PC-3 (cell line): ENCODE data around the gene PLPP1. TPM values are rescaled to one million over a fixed set of nuclear protein-coding genes. Genes with fewer than 3 reads are reported as not detected.

Source experiments
- ATAC-seq: fragments of 200-7000 bp; cut with Tn5 transposase; 2 replicates; pipeline ENCODE4 v1.9.1; 2020; ENCODE audit warnings: mild to moderate bottlenecking, moderate library complexity
- BruUV-seq: library from RNA; stranded (reverse); fragments of 400-500 nt; replicated peaks from 2 replicates; lab custom pipeline; 2021; lab: Mats Ljungman, UMichigan
- CTCF ChIA-PET: fragments of 300-600 bp; sonication (Branson Sonifier 250); formaldehyde crosslinking; loops from one replicate; lab custom pipeline; 2022; ENCODE audit warnings: antibody characterized with exemption; lab: Charles Lee
- POLR2A ChIA-PET: fragments of 300-600 bp; sonication (Branson Sonifier 250); formaldehyde crosslinking; loops from one replicate; lab custom pipeline; 2022; ENCODE audit warnings: antibody characterized with exemption; ENCODE audit not compliant: unreplicated experiment; lab: Charles Lee
- DNase-seq: peaks from one replicate; pipeline ENCODE4 v3.0.0-alpha.2; 2015
- H2AFZ ChIP-seq: fragments of 300-600 bp; sonication (generic); 2 replicates; pipeline ENCODE4 v1.6.0; 2016; ENCODE audit warnings: antibody characterized with exemption, low read length
- H3F3A ChIP-seq: fragments of 300-600 bp; sonication (generic); one replicate; pipeline ENCODE4 v1.6.0; 2017; ENCODE audit warnings: antibody characterized with exemption, low read length, control low read depth, mild to moderate bottlenecking; ENCODE audit not compliant: unreplicated experiment
- H3K27ac ChIP-seq: fragments of 300-600 bp; sonication (generic); 2 replicates; pipeline ENCODE4 v1.5.1; 2016; ENCODE audit warnings: mild to moderate bottlenecking, low read length
- H3K27me3 ChIP-seq: fragments of 300-600 bp; sonication (generic); 2 replicates; pipeline ENCODE4 v1.6.1; 2016; ENCODE audit warnings: low read length, mixed read lengths
- H3K36me3 ChIP-seq: fragments of 300-600 bp; sonication (generic); 2 replicates; pipeline ENCODE4 v1.6.1; 2016; ENCODE audit warnings: low read depth, mixed run types, low read length, mixed read lengths
- H3K4me1 ChIP-seq: fragments of 300-600 bp; sonication (generic); 2 replicates; pipeline ENCODE4 v1.5.1; 2016; ENCODE audit warnings: low read length; ENCODE audit not compliant: insufficient read depth
- H3K4me2 ChIP-seq: fragments of 300-600 bp; sonication (generic); 2 replicates; pipeline ENCODE4 v1.6.0; 2016; ENCODE audit warnings: low read length
- H3K4me3 ChIP-seq: fragments of 300-600 bp; sonication (generic); 2 replicates; pipeline ENCODE4 v1.5.1; 2016; ENCODE audit warnings: mild to moderate bottlenecking, low read length, mixed read lengths
- H3K79me2 ChIP-seq: fragments of 300-600 bp; sonication (generic); 2 replicates; pipeline ENCODE4 v1.6.1; 2017; ENCODE audit warnings: low read length, mixed read lengths
- H3K9ac ChIP-seq: fragments of 300-600 bp; sonication (generic); 2 replicates; pipeline ENCODE4 v1.6.0; 2016; ENCODE audit warnings: mild to moderate bottlenecking, low read length
- H3K9me2 ChIP-seq: fragments of 300-600 bp; sonication (generic); replicated peaks from 2 replicates; pipeline ENCODE4 v1.6.1; 2016; ENCODE audit warnings: mixed run types, low read length, mixed read lengths
- H3K9me3 ChIP-seq: fragments of 300-600 bp; sonication (generic); 2 replicates; pipeline ENCODE4 v1.6.1; 2016; ENCODE audit warnings: low read length, mixed read lengths
- H4K20me1 ChIP-seq: fragments of 300-600 bp; sonication (generic); 2 replicates; pipeline ENCODE4 v1.6.1; 2016; ENCODE audit warnings: low read length, mixed read lengths
- EZH2 ChIP-seq: fragments of 300-600 bp; sonication (generic); IDR thresholded peaks from one replicate; pipeline ENCODE4 v1.6.1; 2017; ENCODE audit warnings: antibody characterized with exemption, mild to moderate bottlenecking, low read length; ENCODE audit not compliant: unreplicated experiment
- EZH2phosphoT487 ChIP-seq: fragments of 300-600 bp; sonication (generic); IDR thresholded peaks from 2 replicates; pipeline ENCODE4 v1.6.1; 2018; ENCODE audit warnings: mild to moderate bottlenecking, antibody characterized with exemption, low read length, borderline replicate concordance
- intact Hi-C: fragments of 100-400 bp; cut with micrococcal nuclease; formaldehyde crosslinking; loops from 2 replicates; pipeline ENCODE4 v1.9.0; 2023
- total RNA-seq: library from RNA; depleted of rRNA; stranded (reverse); fragments of >200 nt; gene quantifications from 2 replicates; pipeline ENCODE4 v1.2.3, GENCODE V29; 2014
- TF ChIP-seq, protein P1 (sequence below): fragments of 300-600 bp; sonication (generic); conservative IDR thresholded peaks from 2 replicates; pipeline ENCODE4 v1.5.1; 2017; ENCODE audit warnings: antibody characterized with exemption, low read depth, mild to moderate bottlenecking, low read length

PLPP1 gene
- total RNA-seq, 1 experiment from 2014 or later, result 16.2 TPM

DNA sequence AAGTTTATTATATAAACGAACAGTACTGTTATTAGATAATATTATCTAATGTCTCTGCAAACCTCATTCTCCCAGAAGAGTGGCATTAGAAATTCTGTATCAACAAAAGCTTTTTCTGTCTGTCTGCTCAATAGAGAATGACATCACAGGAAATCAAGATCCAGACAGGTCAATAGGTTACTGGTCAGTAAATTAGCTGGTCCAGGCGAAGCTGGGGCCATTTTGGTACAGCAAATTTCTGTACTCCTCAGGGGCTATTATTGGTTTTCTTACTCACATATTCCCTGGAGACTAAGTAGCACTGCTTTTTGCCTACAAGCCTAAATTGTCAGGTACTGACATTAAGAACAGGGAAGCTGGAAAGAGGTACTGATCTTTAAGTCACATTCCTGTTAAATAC lies 80.5 kb downstream of the PLPP1 start:
- ATAC-seq (no peak), DNase-seq (no peak)
- Histone ChIP-seq H3K27ac (no peak overlapping the region), H4K20me1 (no peaks in the 10 kb centered on the region), H3K27me3 (no peaks in the 10 kb centered on the region), H3K9me2 (no peaks in the 10 kb centered on the region), H2AFZ (no peak overlapping the region), H3K79me2 (no peaks in the 10 kb centered on the region), H3F3A (no peaks in the 10 kb centered on the region), H3K9ac (no peak overlapping the region), H3K4me1 (peaks cover 13% of the 10 kb centered on the region), H3K36me3 (no peaks in the 10 kb centered on the region), H3K4me2 (no peak overlapping the region), H3K4me3 (no peak overlapping the region), H3K9me3 (no peaks in the 10 kb centered on the region)
- POLR2A ChIA-PET, result no interaction called here
- intact Hi-C loops, result no loop called here
- CTCF ChIA-PET, result no interaction called here
- TF ChIP-seq EZH2phosphoT487, result no peak
- TF ChIP-seq, protein P1, sequence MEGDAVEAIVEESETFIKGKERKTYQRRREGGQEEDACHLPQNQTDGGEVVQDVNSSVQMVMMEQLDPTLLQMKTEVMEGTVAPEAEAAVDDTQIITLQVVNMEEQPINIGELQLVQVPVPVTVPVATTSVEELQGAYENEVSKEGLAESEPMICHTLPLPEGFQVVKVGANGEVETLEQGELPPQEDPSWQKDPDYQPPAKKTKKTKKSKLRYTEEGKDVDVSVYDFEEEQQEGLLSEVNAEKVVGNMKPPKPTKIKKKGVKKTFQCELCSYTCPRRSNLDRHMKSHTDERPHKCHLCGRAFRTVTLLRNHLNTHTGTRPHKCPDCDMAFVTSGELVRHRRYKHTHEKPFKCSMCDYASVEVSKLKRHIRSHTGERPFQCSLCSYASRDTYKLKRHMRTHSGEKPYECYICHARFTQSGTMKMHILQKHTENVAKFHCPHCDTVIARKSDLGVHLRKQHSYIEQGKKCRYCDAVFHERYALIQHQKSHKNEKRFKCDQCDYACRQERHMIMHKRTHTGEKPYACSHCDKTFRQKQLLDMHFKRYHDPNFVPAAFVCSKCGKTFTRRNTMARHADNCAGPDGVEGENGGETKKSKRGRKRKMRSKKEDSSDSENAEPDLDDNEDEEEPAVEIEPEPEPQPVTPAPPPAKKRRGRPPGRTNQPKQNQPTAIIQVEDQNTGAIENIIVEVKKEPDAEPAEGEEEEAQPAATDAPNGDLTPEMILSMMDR, result no peak
- TF ChIP-seq EZH2, result no peak
- BruUV-seq, result no TSS peak

GRCh38 chr5:55453211-55453610 lies 81.6 kb downstream of the PLPP1 start:
- Histone ChIP-seq H3F3A (no peaks in the 10 kb centered on the region), H3K4me1 (peaks cover 13% of the 10 kb centered on the region), H3K4me3 (no peak overlapping the region), H3K4me2 (no peak overlapping the region), H3K9me3 (no peaks in the 10 kb centered on the region), H3K27ac (no peak overlapping the region), H3K79me2 (no peaks in the 10 kb centered on the region), H2AFZ (no peak overlapping the region), H3K27me3 (no peaks in the 10 kb centered on the region), H3K9ac (no peak overlapping the region), H4K20me1 (no peaks in the 10 kb centered on the region), H3K36me3 (no peaks in the 10 kb centered on the region), H3K9me2 (no peaks in the 10 kb centered on the region)
- intact Hi-C loops, result no loop called here
- ChIA-PET CTCF (no interaction called here), POLR2A (no interaction called here)
- BruUV-seq, result no TSS peak
- DNase-seq (no peak), ATAC-seq (no peak)
- TF ChIP-seq, protein P1, result no peak

GRCh38 chr5:55451976-55452375 lies 82.8 kb downstream of the PLPP1 start:
- Histone ChIP-seq H3K79me2 (no peaks in the 10 kb centered on the region), H3K36me3 (no peaks in the 10 kb centered on the region), H3K4me3 (no peak overlapping the region), H3K27me3 (no peaks in the 10 kb centered on the region), H3K27ac (no peak overlapping the region), H3K4me1 (peaks cover 13% of the 10 kb centered on the region), H4K20me1 (no peaks in the 10 kb centered on the region), H3F3A (no peaks in the 10 kb centered on the region), H3K9me2 (no peaks in the 10 kb centered on the region), H2AFZ (no peak overlapping the region), H3K4me2 (no peak overlapping the region), H3K9me3 (no peaks in the 10 kb centered on the region), H3K9ac (no peak overlapping the region)
- DNase-seq, result no peak
- no peak for ATAC-seq
- BruUV-seq, result no TSS peak
- POLR2A ChIA-PET, result interaction anchor here (0.6 kb wide), 1 partner anchor 145 kb away, joined by 3 read pairs; no protein-coding TSS in a partner anchor
- CTCF ChIA-PET, result no interaction called here
- intact Hi-C loops, result no loop called here
- TF ChIP-seq, protein P1, result no peak
- no peak for TF ChIP-seq EZH2
- no peak for TF ChIP-seq EZH2phosphoT487
